NCI-H1092 (cell line): ENCODE data around the gene HACE1.
"Not testable (repeated sequence)": the region's sequence is repeated elsewhere in the genome, so short reads cannot be mapped to it uniquely, and the experiment has no call there.

ENCODE experiments used
- DNase-seq: peaks from one replicate; lab custom pipeline; 2025; lab: John Stamatoyannopoulos, UW

HACE1 gene

DNA sequence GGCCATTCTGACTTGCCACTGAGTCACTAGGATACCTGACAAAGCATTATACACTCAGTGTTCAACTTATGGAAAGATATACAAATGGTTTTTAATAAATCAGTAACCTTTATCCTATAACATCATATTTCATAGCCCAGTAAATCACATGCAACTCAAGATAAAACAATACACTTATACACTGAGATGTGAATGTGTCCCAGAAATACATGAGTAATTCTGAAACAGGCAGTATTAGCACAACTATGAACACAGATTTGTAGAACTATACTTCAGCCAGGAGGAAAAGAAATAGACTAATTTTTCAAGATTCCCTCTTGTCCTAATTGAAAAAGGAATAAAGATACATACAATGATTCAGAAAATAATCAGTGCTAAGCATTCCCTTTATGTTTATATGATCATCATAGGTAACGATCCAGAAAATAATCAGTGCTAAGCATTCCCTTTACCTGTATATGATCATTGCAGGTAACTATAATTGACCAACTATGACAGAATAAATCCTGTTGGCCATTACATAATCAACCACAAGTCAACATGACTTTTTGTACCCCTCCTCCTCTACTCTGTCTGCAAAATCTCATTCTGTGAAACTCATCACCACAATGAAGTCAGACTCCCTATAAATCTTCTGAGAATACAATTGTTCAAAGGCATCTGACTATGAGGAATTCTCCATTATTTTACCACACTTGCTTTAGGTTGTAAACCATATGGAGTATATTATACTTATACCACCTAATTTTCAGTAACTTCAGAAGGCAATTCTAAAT, 30.3 kb downstream of the HACE1 start:
- no peak for DNase-seq

DNA sequence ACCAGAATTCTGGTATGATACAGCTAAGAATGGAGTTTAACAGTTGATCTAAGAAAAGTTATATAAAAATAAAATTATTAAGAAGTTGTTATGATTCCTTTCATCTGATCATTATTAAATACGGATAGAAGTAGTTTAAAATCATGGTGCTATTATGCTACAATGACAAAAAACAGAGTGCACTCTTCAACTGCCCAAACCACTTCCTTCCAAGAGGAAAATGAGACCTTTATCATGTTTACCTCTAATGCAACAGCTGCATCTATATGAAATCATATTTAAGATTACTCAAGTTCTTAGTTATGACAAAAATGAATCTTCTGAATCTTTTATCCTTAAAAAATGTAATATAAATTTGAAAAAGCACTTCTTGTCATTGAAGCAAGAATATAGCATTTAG, 31.2 kb downstream of the HACE1 start:
- no peak for DNase-seq

DNA sequence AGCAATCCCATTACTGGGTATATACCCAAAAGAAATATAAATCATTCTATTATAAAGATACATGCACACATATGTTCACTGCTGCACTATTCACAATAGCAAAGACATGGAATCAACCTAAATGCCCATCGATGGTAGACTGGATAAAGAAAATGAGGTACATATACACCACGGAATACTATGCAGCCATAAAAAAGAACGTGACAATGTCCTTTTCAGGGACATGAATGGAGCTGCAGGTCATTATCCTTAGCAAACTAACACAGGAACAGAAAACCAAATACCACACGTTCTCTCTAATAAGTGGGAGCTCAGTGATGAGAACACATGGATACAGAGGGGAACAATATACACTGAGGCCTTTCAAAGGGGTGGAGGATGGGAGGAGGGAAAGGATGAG, 38.9 kb downstream of the HACE1 start:
- not testable (repeated sequence) for DNase-seq

DNA sequence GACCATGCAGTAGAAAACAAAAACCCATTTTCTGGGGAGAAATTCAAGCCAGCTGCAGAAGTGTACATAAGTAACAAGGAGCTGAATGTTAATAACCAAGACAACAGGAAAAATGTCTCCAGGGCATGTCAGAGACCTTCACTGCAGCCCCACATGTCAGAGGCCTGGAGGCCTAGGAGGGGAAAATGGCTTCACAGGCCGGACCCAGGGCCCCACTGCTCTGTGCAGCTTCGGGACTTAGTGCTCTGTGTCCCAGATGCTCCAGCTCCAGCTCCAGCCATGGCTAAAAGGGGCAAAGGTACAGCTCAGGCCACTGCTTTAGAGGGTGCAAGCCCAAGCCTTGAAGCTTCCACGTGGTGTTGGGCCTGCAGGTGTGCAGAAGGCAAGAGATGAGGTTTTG, 43.6 kb downstream of the HACE1 start:
- no peak for DNase-seq

- no peak for DNase-seq
Observed at GRCh38 chr6:104814743-104815142, 45.0 kb downstream of the HACE1 start.

GRCh38 chr6:104813552-104813951, 46.2 kb downstream of the HACE1 start:
- DNase-seq, result no peak

GRCh38 chr6:104809116-104809515, 50.6 kb downstream of the HACE1 start:
- no peak for DNase-seq

DNA sequence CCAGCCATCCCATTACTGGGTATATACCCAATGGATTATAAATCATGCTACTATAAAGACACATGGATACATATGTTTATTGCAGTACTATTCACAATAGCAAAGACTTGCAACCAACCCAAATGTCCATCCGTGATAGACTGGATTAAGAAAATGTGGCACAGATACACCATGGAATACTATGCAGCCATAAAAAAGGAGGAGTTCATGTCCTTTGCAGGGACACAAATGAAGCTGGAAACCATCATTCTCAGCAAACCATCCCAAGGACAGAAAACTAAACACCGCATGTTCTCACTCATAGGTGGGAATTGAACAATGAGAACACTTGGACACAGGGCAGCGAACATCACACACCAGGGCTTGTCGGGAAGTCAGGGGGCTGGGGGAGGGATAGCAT, 54.4 kb downstream of the HACE1 start:
- not testable (repeated sequence) for DNase-seq

- no peak for DNase-seq
Observed at GRCh38 chr6:104799134-104799657, 60.5 kb downstream of the HACE1 start.

DNA sequence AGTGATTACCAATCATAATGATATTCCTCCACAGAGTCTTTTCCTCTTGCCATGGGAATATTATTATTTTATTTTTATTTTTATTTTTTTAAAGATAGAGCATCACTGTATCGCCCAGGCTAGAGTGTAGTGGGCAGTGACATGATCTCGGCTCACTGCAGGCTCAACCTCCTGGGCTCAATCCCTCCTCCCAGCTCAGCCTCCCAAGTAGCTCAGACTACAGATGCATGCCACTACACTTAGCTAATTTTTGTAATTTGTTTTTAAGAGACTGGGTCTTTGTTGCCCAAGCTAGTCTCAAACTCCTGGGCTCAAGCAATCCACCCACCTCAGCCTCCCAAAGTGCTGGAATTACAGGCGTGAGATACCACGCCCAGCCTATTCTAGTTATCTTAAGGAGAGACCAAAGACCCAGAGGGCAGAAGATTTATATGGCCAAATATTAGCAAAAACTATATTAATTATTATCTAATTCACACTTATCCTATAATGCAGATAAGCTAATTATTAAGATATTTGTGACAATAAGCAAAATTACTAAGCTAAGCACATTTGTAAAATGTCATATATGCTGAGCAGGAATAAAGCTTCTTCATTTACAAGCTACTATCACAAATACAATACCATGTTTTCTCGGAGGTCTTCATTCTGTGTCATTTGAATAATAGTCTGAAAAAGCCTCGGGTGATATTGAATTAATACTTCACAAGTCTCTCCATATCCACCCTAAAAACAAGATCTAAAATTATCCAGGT, 63.5 kb downstream of the HACE1 start:
- no peak for DNase-seq

GRCh38 chr6:104795363-104795762, 64.4 kb downstream of the HACE1 start:
- DNase-seq, result no peak

GRCh38 chr6:104789770-104790190, 69.9 kb downstream of the HACE1 start:
- DNase-seq, result no peak

GRCh38 chr6:104788400-104788799, 71.3 kb downstream of the HACE1 start:
- DNase-seq, result no peak

GRCh38 chr6:104787305-104787704, 72.4 kb downstream of the HACE1 start:
- DNase-seq, result no peak

- DNase-seq, result no peak
Observed at GRCh38 chr6:104784884-104785283, 74.8 kb downstream of the HACE1 start.

DNA sequence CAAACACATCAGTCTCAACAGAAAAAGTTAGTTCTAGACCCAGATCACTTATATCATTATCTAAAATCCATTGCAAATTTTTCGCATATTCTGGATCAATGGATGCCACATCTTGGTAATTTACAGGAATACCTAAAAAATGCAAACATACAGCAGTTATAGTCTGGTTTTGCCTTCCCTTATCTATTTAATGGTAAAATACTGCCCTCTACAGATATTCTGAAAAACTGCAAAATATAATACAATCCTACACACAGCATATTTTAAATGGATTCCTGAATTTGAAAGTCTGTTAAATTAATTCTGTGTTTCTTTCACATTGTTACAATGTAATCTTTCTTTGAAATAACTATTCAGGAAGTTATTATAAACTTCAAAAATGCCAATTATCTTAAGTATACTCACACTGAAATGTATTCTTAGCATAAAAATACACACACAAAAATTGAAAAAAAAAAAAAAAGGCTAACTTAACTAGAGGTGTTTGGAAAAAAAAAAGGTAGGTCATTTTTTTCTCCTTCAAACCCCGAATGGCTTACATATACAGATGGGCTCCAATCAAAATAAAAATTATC, 88.4 kb downstream of the HACE1 start:
- DNase-seq, result no peak

GRCh38 chr6:104768906-104769305, 90.8 kb downstream of the HACE1 start:
- no peak for DNase-seq

- DNase-seq, result no peak
Observed at GRCh38 chr6:104766595-104766994, 93.1 kb downstream of the HACE1 start.

DNA sequence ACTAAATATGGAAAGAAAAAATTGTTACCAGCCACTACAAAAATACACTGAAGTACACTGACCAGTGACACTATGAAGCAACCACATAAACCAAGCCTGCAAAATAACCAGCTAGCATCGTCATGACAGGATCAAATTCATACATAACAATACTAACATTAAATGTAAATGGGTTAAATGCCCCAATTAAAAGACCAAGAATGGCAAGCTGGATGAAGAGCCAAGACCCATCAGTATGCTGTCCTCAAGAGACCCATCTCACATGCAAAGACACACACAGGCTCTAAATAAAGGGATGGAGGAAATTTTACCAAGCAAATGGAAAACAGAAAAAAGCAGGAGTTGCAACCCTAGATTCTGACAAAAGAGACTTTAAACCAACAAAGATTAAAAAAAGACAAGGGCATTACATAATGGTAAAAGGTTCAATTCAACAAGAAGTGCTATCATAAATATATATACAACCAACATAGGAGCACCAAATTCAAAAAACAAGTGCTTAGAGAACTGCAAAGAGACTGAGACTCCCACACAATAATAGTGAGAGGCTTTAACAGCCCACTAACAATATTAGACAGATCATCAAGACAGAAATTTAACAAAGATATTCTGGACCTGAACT, 104.8 kb downstream of the HACE1 start:
- no peak for DNase-seq

GRCh38 chr6:104753251-104753650, 106.5 kb downstream of the HACE1 start:
- DNase-seq, result no peak

GRCh38 chr6:104750449-104750848, 109.3 kb downstream of the HACE1 start:
- DNase-seq, result no peak

DNA sequence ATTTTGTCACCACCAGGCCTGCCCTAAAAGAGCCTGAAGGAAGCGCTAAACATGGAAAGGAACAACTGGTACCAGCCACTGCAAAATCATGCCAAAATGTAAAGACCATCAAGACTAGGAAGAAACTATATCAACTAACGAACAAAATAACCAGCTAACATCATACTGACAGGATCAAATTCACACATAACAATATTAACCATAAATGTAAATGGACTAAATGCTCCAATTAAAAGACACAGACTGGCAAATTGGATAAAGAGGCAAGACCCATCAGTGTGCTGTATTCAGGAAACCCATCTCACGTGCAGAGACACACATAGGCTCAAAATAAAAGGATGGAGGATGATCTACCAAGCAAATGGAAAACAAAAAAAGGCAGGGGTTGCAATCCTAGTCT, 120.6 kb downstream of the HACE1 start:
- DNase-seq, result not testable (repeated sequence)
